Activated naive CD8-positive, alpha-beta T cell treated with anti-CD3 and anti-CD28 coated beads, Interleukin-2, amount 50 U/mL, for 16 hours (primary cell): ENCODE data around the gene CCL19.

Source experiments
- DNase-seq: peaks from one replicate; pipeline ENCODE4 v3.0.0-alpha.2; 2020; ENCODE audit warnings: low read depth, low spot score

The CCL19 gene

GRCh38 chr9:34662526-34663302 lies 28.4 kb downstream of the CCL19 start, which contains the start of gene CCL27:
Gene CCL27, minus strand, starts transcription at chr9:34662657. Its CDS starts 24 bp downstream, at chr9:34662633.
- no peak for DNase-seq

GRCh38 chr9:34659592-34660253 lies 31.4 kb downstream of the CCL19 start:
- DNase-seq, result no peak

GRCh38 chr9:34658461-34658860 lies 32.6 kb downstream of the CCL19 start:
- DNase-seq, result no peak

GRCh38 chr9:34656992-34657391 lies 34.1 kb downstream of the CCL19 start:
- DNase-seq, result no peak

- no peak for DNase-seq
These were observed 35.7 kb downstream of the CCL19 start for GRCh38 chr9:34655394-34655793.

GRCh38 chr9:34654323-34655051 lies 36.6 kb downstream of the CCL19 start:
- DNase-seq, result no peak

GRCh38 chr9:34653151-34654072 lies 37.7 kb downstream of the CCL19 start:
- DNase-seq, result no peak

- no peak for DNase-seq
These were observed 38.5 kb downstream of the CCL19 start for GRCh38 chr9:34652602-34653000.

- no peak for DNase-seq
These were observed 39.0 kb downstream of the CCL19 start, which contains the start of gene IL11RA for GRCh38 chr9:34651876-34652601. Gene IL11RA, plus strand, starts transcription at chr9:34652185. Its CDS starts 3,033 bp downstream, at chr9:34655218.

GRCh38 chr9:34651321-34651720 lies 39.8 kb downstream of the CCL19 start:
- no peak for DNase-seq

- DNase-seq, result no peak
These were observed 40.3 kb downstream of the CCL19 start for GRCh38 chr9:34650816-34651215.

GRCh38 chr9:34648673-34649072 lies 42.4 kb downstream of the CCL19 start:
- no peak for DNase-seq

- DNase-seq, result no peak
These were observed 43.4 kb downstream of the CCL19 start for GRCh38 chr9:34647651-34648050.

GRCh38 chr9:34647084-34647403 lies 44.0 kb downstream of the CCL19 start:
- no peak for DNase-seq

GRCh38 chr9:34646211-34647083 lies 44.6 kb downstream of the CCL19 start, which contains the start of gene GALT:
Gene GALT, plus strand, starts transcription at chr9:34646675. Its CDS starts 30 bp downstream, at chr9:34646705.
- peak; percentile 99 for DNase-seq

- no peak for DNase-seq
These were observed 46.2 kb downstream of the CCL19 start for GRCh38 chr9:34644766-34645314.

GRCh38 chr9:34642679-34643078 lies 48.4 kb downstream of the CCL19 start:
- no peak for DNase-seq
